A549 (cell line): Measurements from ENCODE around the gene PRADC1. TPM values are rescaled to one million over a fixed set of nuclear protein-coding genes. Genes with fewer than 3 reads are reported as not detected.

Source experiments
- ATAC-seq, 2 experiments: fragments of 200-7000 bp in 1 of 2; fragments of >200 bp in 1 of 2; cut with Nextera tagmentation in 1 of 2; cut with Tn5 transposase in 1 of 2; 3 replicates each; pipeline versions ENCODE4 v1.8.0 to v1.9.1; 2018 to 2020; ENCODE audit warnings: mild to moderate bottlenecking in 1 of 2, moderate library complexity in 1 of 2
- CTCF ChIA-PET: fragments of 300-600 bp; sonication (Branson Sonifier 250); formaldehyde crosslinking; extraction: SDS; loops from one replicate; lab custom pipeline; 2021; ENCODE audit warnings: antibody characterized with exemption, inconsistent platforms; lab: Yijun Ruan, JAX
- POLR2A ChIA-PET: fragments of 350-600 bp; formaldehyde crosslinking; extraction: SDS; loops from one replicate; lab custom pipeline; 2021; ENCODE audit warnings: antibody characterized with exemption, inconsistent platforms; lab: Yijun Ruan, JAX
- DNase-seq, 2 experiments: peaks; one replicate each; pipeline versions ENCODE4 v3.0.0 to v3.0.0-alpha.2; 2011 to 2016; ENCODE audit warnings: low read depth in 1 of 2, low spot score in 1 of 2
- FAIRE-seq: peaks from 2 replicates; lab custom pipeline; 2011; peaks lifted over from hg19 to GRCh38; lab: Jason Lieb, UNC
- H3K27ac ChIP-seq, 2 experiments: fragments of >200 bp; sonication (Bioruptor Twin); formaldehyde crosslinking; 3 replicates each; pipeline ENCODE4 v1.5.1; 2016 to 2017
- H3K4me1 ChIP-seq: fragments of >200 bp; sonication (Bioruptor Twin); formaldehyde crosslinking; 3 replicates; pipeline ENCODE4 v1.6.1; 2016
- H3K4me2 ChIP-seq: fragments of >200 bp; sonication (Bioruptor Twin); formaldehyde crosslinking; 3 replicates; pipeline ENCODE4 v1.6.1; 2016
- H3K4me3 ChIP-seq: fragments of >200 bp; sonication (Bioruptor Twin); formaldehyde crosslinking; 3 replicates; pipeline ENCODE4 v1.5.1; 2016
- H3K9me3 ChIP-seq: fragments of >200 bp; sonication (Bioruptor Twin); formaldehyde crosslinking; 3 replicates; pipeline ENCODE4 v1.6.1; 2016
- BCL3 ChIP-seq: fragments of >200 bp; sonication (Bioruptor Twin); formaldehyde crosslinking; IDR thresholded peaks from 3 replicates; pipeline ENCODE4 v1.6.1; 2016
- BHLHE40 ChIP-seq: IDR thresholded peaks from 2 replicates; pipeline ENCODE4 v1.6.1; 2012; ENCODE audit warnings: low read depth, low read length, inconsistent platforms
- CHD2 ChIP-seq: fragments of 150-350 bp; IDR thresholded peaks from 2 replicates; pipeline ENCODE4 v1.6.1; 2014; ENCODE audit warnings: low read length; ENCODE audit not compliant: partially characterized antibody
- EHF ChIP-seq: fragments of 250-450 bp; sonication (Bioruptor Pico); IDR thresholded peaks from 2 replicates; pipeline ENCODE4 v1.5.0; 2020; ENCODE audit warnings: mild to moderate bottlenecking
- EHMT2 ChIP-seq: fragments of 200-600 bp; sonication (generic); IDR thresholded peaks from 2 replicates; pipeline ENCODE4 v1.6.1; 2016; ENCODE audit warnings: antibody characterized with exemption, low read depth, mild to moderate bottlenecking, moderate library complexity
- FOSB ChIP-seq: fragments of 250-450 bp; sonication (Bioruptor Pico); IDR thresholded peaks from 2 replicates; pipeline ENCODE4 v1.5.0; 2020; ENCODE audit warnings: mild to moderate bottlenecking, moderate library complexity
- FOXS1 ChIP-seq: fragments of 250-450 bp; sonication (Bioruptor Pico); IDR thresholded peaks from 2 replicates; pipeline ENCODE4 v1.5.0; 2020; ENCODE audit warnings: mild to moderate bottlenecking, moderate library complexity
- GATA3 ChIP-seq: IDR thresholded peaks from 2 replicates; pipeline ENCODE4 v1.6.1; 2012; ENCODE audit warnings: borderline replicate concordance
- HEYL ChIP-seq: fragments of 250-450 bp; sonication (Bioruptor Pico); IDR thresholded peaks from 2 replicates; pipeline ENCODE4 v1.8.0; 2021; ENCODE audit warnings: mild to moderate bottlenecking, moderate library complexity
- HOXA7 ChIP-seq: fragments of 250-450 bp; sonication (Bioruptor Pico); IDR thresholded peaks from 2 replicates; pipeline ENCODE4 v1.5.0; 2020; ENCODE audit warnings: mild to moderate bottlenecking, moderate library complexity
- JUN ChIP-seq, 2 experiments: fragments of >200 bp; sonication (Bioruptor Twin); formaldehyde crosslinking; IDR thresholded peaks; 2 replicates in 1 of 2; 3 replicates in 1 of 2; pipeline ENCODE4 v1.6.1; 2016 to 2017
- KDM1A ChIP-seq: fragments of 200-600 bp; sonication (generic); IDR thresholded peaks from 2 replicates; pipeline ENCODE4 v1.6.1; 2016; ENCODE audit warnings: low read depth, mild to moderate bottlenecking
- KDM5A ChIP-seq: fragments of 200-600 bp; sonication (generic); IDR thresholded peaks from 2 replicates; pipeline ENCODE4 v1.6.1; 2016; ENCODE audit warnings: antibody characterized with exemption, mild to moderate bottlenecking
- PHF8 ChIP-seq: fragments of 200-600 bp; sonication (generic); IDR thresholded peaks from 2 replicates; pipeline ENCODE4 v1.6.1; 2016; ENCODE audit warnings: low read depth, mild to moderate bottlenecking, antibody characterized with exemption, moderate library complexity, borderline replicate concordance
- POLR2AphosphoS2 ChIP-seq: conservative IDR thresholded peaks from 2 replicates; pipeline ENCODE4 v1.6.1; 2012; ENCODE audit warnings: low read length, improper control_type of control experiment, inconsistent platforms
- RAD21 ChIP-seq, 2 experiments: fragments of >200 bp in 1 of 2; sonication (Bioruptor Twin) in 1 of 2; formaldehyde crosslinking in 1 of 2; IDR thresholded peaks in 1 of 2; conservative IDR thresholded peaks in 1 of 2; 2 replicates in 1 of 2; 3 replicates in 1 of 2; pipeline ENCODE4 v1.6.1; 2012 to 2018; ENCODE audit warnings: inconsistent platforms in 1 of 2
- RARB ChIP-seq: fragments of 250-450 bp; sonication (Bioruptor Pico); IDR thresholded peaks from 2 replicates; pipeline ENCODE4 v1.8.0; 2021; ENCODE audit warnings: mild to moderate bottlenecking, moderate library complexity
- RCOR1 ChIP-seq: fragments of 150-350 bp; IDR thresholded peaks from 2 replicates; pipeline ENCODE4 v1.6.1; 2014; ENCODE audit warnings: antibody characterized with exemption, low read length, low read depth
- RNF2 ChIP-seq: fragments of 200-600 bp; sonication (generic); IDR thresholded peaks from 2 replicates; pipeline ENCODE4 v1.6.1; 2016; ENCODE audit warnings: low read depth, mild to moderate bottlenecking, antibody characterized with exemption, moderate library complexity, borderline replicate concordance
- SREBF2 ChIP-seq: fragments of 450-650 bp; IDR thresholded peaks from 2 replicates; pipeline ENCODE4 v1.6.1; 2014; ENCODE audit warnings: mild to moderate bottlenecking, moderate library complexity
- TFCP2L1 ChIP-seq: fragments of 250-450 bp; sonication (Bioruptor Pico); IDR thresholded peaks from 2 replicates; pipeline ENCODE4 v1.5.0; 2021; ENCODE audit warnings: mild to moderate bottlenecking
- ZNF302 ChIP-seq: fragments of 250-450 bp; sonication (Bioruptor Pico); IDR thresholded peaks from 2 replicates; pipeline ENCODE4 v1.9.0; 2021; ENCODE audit warnings: inconsistent platforms, mild to moderate bottlenecking, moderate library complexity
- WGBS: methylation state at CpG from one replicate; pipeline ENCODE4 v1.1.6; 2017; ENCODE audit errors: missing lambda C conversion rate; 5-methylcytosine and 5-hydroxymethylcytosine counted together
- polyA plus RNA-seq, 4 experiments: library from polyadenylated mRNA; depleted of rRNA in 3 of 4; stranded (reverse); fragments of >200 nt; fragmentation: RNase III in 1 of 4; extraction: RNeasy Plus Mini Kit Qiagen cat#74134 plus additional on column Dnase treatment in 1 of 4; gene quantifications; 2 replicates in 3 of 4; 3 replicates in 1 of 4; pipeline ENCODE4 v1.2.3, GENCODE V29; 2011 to 2017
- TF ChIP-seq, protein P1 (sequence below): fragments of 250-450 bp; sonication (Bioruptor Pico); IDR thresholded peaks from 2 replicates; pipeline ENCODE4 v1.5.0; 2021; ENCODE audit warnings: mild to moderate bottlenecking, moderate library complexity, borderline replicate concordance
- TF ChIP-seq, protein P2 (sequence below): IDR thresholded peaks from 2 replicates; pipeline ENCODE4 v1.6.1; 2012; ENCODE audit warnings: low read depth, borderline replicate concordance
- TF ChIP-seq, protein P3 (sequence below): fragments of >200 bp; sonication (Bioruptor Twin); formaldehyde crosslinking; IDR thresholded peaks from 2 replicates; pipeline ENCODE4 v1.6.1; 2016
- TF ChIP-seq, protein P4 (sequence below): fragments of 450-650 bp; IDR thresholded peaks from 2 replicates; pipeline ENCODE4 v1.6.1; 2014; ENCODE audit warnings: antibody characterized with exemption
- TF ChIP-seq, protein P5 (sequence below): fragments of >200 bp; sonication (Bioruptor Twin); formaldehyde crosslinking; IDR thresholded peaks from 3 replicates; pipeline ENCODE4 v1.5.1; 2016

The PRADC1 gene
- polyA plus RNA-seq, 2 of the 4 experiments (the other 2 are of a cell fraction), result 11.2 to 12.1 TPM

GRCh38 chr2:73259276-73259675, 26.2 kb upstream of the PRADC1 start:
- H3K4me1 ChIP-seq, result no peaks in the 10 kb centered on the region
- H3K9me3 ChIP-seq, result no peaks in the 10 kb centered on the region
- ChIA-PET POLR2A (interaction anchor here (1.7 kb wide), 1 partner anchor 25 kb away, joined by 5 read pairs; the partner anchor contains the start of gene CCT7), CTCF (interaction anchor here (0.6 to 4.8 kb wide), 14 partner anchors 9 to 366 kb away, joined by 3 to 50 read pairs (median 6); partner anchors contain the start of genes CCT7, EGR4 and NOTO)
- WGBS, result 89% methylated on average over 8 of the region's 8 CpGs
- H3K4me3 ChIP-seq, result no peak overlapping the region
- H3K4me2 ChIP-seq, result no peak overlapping the region
- no peak for FAIRE-seq
- no peak for ATAC-seq
- DNase-seq, result no peak
- TF ChIP-seq, protein P1, sequence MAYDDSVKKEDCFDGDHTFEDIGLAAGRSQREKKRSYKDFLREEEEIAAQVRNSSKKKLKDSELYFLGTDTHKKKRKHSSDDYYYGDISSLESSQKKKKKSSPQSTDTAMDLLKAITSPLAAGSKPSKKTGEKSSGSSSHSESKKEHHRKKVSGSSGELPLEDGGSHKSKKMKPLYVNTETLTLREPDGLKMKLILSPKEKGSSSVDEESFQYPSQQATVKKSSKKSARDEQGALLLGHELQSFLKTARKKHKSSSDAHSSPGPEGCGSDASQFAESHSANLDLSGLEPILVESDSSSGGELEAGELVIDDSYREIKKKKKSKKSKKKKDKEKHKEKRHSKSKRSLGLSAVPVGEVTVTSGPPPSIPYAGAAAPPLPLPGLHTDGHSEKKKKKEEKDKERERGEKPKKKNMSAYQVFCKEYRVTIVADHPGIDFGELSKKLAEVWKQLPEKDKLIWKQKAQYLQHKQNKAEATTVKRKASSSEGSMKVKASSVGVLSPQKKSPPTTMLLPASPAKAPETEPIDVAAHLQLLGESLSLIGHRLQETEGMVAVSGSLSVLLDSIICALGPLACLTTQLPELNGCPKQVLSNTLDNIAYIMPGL (CRISPR knock-in tag), result no peak
- TF ChIP-seq KDM5A (no peak), BHLHE40 (no peak), RNF2 (no peak), EHMT2 (no peak), POLR2AphosphoS2 (no peak), EHF (CRISPR knock-in tag) (no peak)
- TF ChIP-seq, protein P2, sequence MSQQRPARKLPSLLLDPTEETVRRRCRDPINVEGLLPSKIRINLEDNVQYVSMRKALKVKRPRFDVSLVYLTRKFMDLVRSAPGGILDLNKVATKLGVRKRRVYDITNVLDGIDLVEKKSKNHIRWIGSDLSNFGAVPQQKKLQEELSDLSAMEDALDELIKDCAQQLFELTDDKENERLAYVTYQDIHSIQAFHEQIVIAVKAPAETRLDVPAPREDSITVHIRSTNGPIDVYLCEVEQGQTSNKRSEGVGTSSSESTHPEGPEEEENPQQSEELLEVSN, result no peak
- no peak overlapping the region for H3K27ac ChIP-seq

GRCh38 chr2:73258913-73259215, 25.8 kb upstream of the PRADC1 start:
- POLR2A ChIA-PET, result no interaction called here
- FAIRE-seq (no peak), ATAC-seq (no peak), DNase-seq (no peak)
- no peak overlapping the region for H3K4me3 ChIP-seq
- no peaks in the 10 kb centered on the region for H3K9me3 ChIP-seq
- no peak overlapping the region for H3K4me2 ChIP-seq
- WGBS, result 92% methylated on average over 9 of the region's 9 CpGs
- CTCF ChIA-PET, result interaction anchor here (0.6 to 4.8 kb wide), 12 partner anchors 10 to 364 kb away, joined by 3 to 50 read pairs (median 6); partner anchors contain the start of genes CCT7 and EGR4
- H3K27ac ChIP-seq, result no peak overlapping the region
- no peaks in the 10 kb centered on the region for H3K4me1 ChIP-seq
- TF ChIP-seq RAD21 (conservative IDR thresholded peaks at IDR 0.05 in 1 of 2, IDR thresholded peaks at IDR 0.05 in 1 of 2) (no peak), GATA3 (no peak), RCOR1 (no peak), CHD2 (no peak), FOSB (CRISPR knock-in tag) (no peak)
- TF ChIP-seq, protein P3, sequence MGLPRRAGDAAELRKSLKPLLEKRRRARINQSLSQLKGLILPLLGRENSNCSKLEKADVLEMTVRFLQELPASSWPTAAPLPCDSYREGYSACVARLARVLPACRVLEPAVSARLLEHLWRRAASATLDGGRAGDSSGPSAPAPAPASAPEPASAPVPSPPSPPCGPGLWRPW, result no peak
- TF ChIP-seq, protein P4, sequence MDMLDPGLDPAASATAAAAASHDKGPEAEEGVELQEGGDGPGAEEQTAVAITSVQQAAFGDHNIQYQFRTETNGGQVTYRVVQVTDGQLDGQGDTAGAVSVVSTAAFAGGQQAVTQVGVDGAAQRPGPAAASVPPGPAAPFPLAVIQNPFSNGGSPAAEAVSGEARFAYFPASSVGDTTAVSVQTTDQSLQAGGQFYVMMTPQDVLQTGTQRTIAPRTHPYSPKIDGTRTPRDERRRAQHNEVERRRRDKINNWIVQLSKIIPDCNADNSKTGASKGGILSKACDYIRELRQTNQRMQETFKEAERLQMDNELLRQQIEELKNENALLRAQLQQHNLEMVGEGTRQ, result no peak

- TF ChIP-seq BCL3, result no peak
- no peak for TF ChIP-seq KDM1A
- TF ChIP-seq RAD21 (conservative IDR thresholded peaks at IDR 0.05 in 1 of 2, IDR thresholded peaks at IDR 0.05 in 1 of 2), result no peak
- TF ChIP-seq RARB (CRISPR knock-in tag), result no peak
- TF ChIP-seq TFCP2L1 (CRISPR knock-in tag), result no peak
- TF ChIP-seq ZNF302 (CRISPR knock-in tag), result no peak
- TF ChIP-seq HOXA7 (CRISPR knock-in tag), result no peak
- TF ChIP-seq SREBF2, result no peak
- no peak for TF ChIP-seq HEYL (CRISPR knock-in tag)
- no peak for TF ChIP-seq FOXS1 (CRISPR knock-in tag)
- no peak for TF ChIP-seq JUN (IDR thresholded peaks at IDR 0.05)
- TF ChIP-seq, protein P5, sequence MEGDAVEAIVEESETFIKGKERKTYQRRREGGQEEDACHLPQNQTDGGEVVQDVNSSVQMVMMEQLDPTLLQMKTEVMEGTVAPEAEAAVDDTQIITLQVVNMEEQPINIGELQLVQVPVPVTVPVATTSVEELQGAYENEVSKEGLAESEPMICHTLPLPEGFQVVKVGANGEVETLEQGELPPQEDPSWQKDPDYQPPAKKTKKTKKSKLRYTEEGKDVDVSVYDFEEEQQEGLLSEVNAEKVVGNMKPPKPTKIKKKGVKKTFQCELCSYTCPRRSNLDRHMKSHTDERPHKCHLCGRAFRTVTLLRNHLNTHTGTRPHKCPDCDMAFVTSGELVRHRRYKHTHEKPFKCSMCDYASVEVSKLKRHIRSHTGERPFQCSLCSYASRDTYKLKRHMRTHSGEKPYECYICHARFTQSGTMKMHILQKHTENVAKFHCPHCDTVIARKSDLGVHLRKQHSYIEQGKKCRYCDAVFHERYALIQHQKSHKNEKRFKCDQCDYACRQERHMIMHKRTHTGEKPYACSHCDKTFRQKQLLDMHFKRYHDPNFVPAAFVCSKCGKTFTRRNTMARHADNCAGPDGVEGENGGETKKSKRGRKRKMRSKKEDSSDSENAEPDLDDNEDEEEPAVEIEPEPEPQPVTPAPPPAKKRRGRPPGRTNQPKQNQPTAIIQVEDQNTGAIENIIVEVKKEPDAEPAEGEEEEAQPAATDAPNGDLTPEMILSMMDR, result no peak
- no peak for TF ChIP-seq PHF8
- Histone ChIP-seq H3K27ac (no peak overlapping the region), H3K4me3 (no peak overlapping the region), H3K4me2 (no peak overlapping the region), H3K4me1 (no peaks in the 10 kb centered on the region), H3K9me3 (no peaks in the 10 kb centered on the region)
- DNase-seq (no peak), FAIRE-seq (no peak), ATAC-seq (no peak)
- CTCF ChIA-PET, result interaction anchor here (0.8 to 4.8 kb wide), 15 partner anchors 9 to 364 kb away, joined by 3 to 50 read pairs (median 6); partner anchors contain the start of genes CCT7, EGR4 and PRADC1
- WGBS, result 81% methylated on average over 5 of the region's 8 CpGs
- POLR2A ChIA-PET, result interaction anchor here (1.4 to 2.1 kb wide), 2 partner anchors 14 to 25 kb away, joined by 5 to 8 read pairs; partner anchors contain the start of genes CCT7 and PRADC1
These were observed 25.3 kb upstream of the PRADC1 start for GRCh38 chr2:73258186-73258912.
